ENCODE results near the gene ZNRD2. TPM values are rescaled to one million over a fixed set of nuclear protein-coding genes. Genes with fewer than 3 reads are reported as not detected.

The ZNRD2 gene
- total and polyA plus RNA-seq, 2 of the 8 experiments (the other 6 are each of a cell fraction or from before 2014, with no cell fraction given), result 53.4 to 125 TPM

GRCh38 chr11:65572356-65573051 is 2.2 kb downstream of the ZNRD2 start, which contains the start of gene FAM89B (continued):
- TF ChIP-seq CHD7 (IDR thresholded peaks at IDR 0.05; ENCODE audit: insufficient replicate concordance, low read length) (no peak), KDM4A (IDR thresholded peaks at IDR 0.05; ENCODE audit: low read depth, low read length, severe bottlenecking) (no peak), EZH2 (IDR thresholded peaks at IDR 0.05; ENCODE audit: low read depth, low read length, severe bottlenecking) (no peak), YY1 (IDR thresholded peaks at IDR 0.05; ENCODE audit: low read depth, low read length) (no peak), FOSL1 (IDR thresholded peaks at IDR 0.05; ENCODE audit: insufficient read depth, low read depth, low read length) (no peak)
